Endothelial cell of umbilical vein (primary cell): ENCODE data around the gene PPIL1. TPM values are rescaled to one million over a fixed set of nuclear protein-coding genes. Genes with fewer than 3 reads are reported as not detected.
A peak's percentile ranks its signal among the peaks of the same experiment; 100 is the strongest.

Source experiments
- BruUV-seq: library from RNA; stranded (reverse); fragments of 400-500 nt; replicated peaks from 2 replicates; lab custom pipeline; 2021; lab: Mats Ljungman, UMichigan
- CTCF ChIA-PET: fragments of 300-600, 350-600 bp; sonication (Branson Sonifier 250); formaldehyde crosslinking; loops from one replicate; lab custom pipeline; 2021; ENCODE audit warnings: antibody characterized with exemption, inconsistent platforms; lab: Charles Lee
- POLR2A ChIA-PET: fragments of 300-600, 350-600 bp; sonication (Branson Sonifier 250); formaldehyde crosslinking; loops from one replicate; lab custom pipeline; 2021; ENCODE audit warnings: antibody characterized with exemption, inconsistent platforms; lab: Charles Lee
- DNase-seq: peaks from one replicate; pipeline ENCODE4 v3.0.0-alpha.2; 2011; ENCODE audit warnings: low read depth, low spot score
- FAIRE-seq: peaks from 2 replicates; lab custom pipeline; 2011; peaks lifted over from hg19 to GRCh38; lab: Jason Lieb, UNC
- H2AFZ ChIP-seq: 2 replicates; pipeline ENCODE4 v1.6.0; 2012; ENCODE audit warnings: low read depth, low read length, control low read depth, inconsistent platforms
- H3K27ac ChIP-seq: 2 replicates; pipeline ENCODE4 v1.5.1; 2011; ENCODE audit warnings: low read depth, mild to moderate bottlenecking, control low read depth, low read length, moderate library complexity; ENCODE audit not compliant: insufficient read depth
- H3K27me3 ChIP-seq, 2 experiments: 2 replicates each; pipeline versions ENCODE4 v1.6.0 to v1.6.1; 2011; ENCODE audit warnings: low read length in 2 of 2, mixed read lengths in 1 of 2; ENCODE audit not compliant: control insufficient read depth in 2 of 2, insufficient read depth in 2 of 2
- H3K36me3 ChIP-seq, 2 experiments: 2 replicates in 1 of 2; 3 replicates in 1 of 2; pipeline ENCODE4 v1.5.1; 2011; ENCODE audit warnings: low read length in 2 of 2, mild to moderate bottlenecking in 1 of 2, moderate library complexity in 1 of 2; ENCODE audit not compliant: control insufficient read depth in 2 of 2, insufficient read depth in 2 of 2; ENCODE audit errors: extremely low read depth in 1 of 2
- H3K4me1 ChIP-seq: 3 replicates; pipeline ENCODE4 v1.5.1; 2011; ENCODE audit warnings: mild to moderate bottlenecking, low read length; ENCODE audit not compliant: control insufficient read depth, insufficient read depth; ENCODE audit errors: extremely low read depth
- H3K4me2 ChIP-seq: 2 replicates; pipeline ENCODE4 v1.6.1; 2011; ENCODE audit warnings: low read length, control low read depth, mixed read lengths; ENCODE audit not compliant: insufficient read depth
- H3K4me3 ChIP-seq, 3 experiments: fragments of 200-600 bp in 1 of 3; sonication (generic), shearing (Covaris generic) in 1 of 3; replicated peaks in 1 of 3; 2 replicates each; pipeline ENCODE4 v1.5.1; 2011 to 2016; ENCODE audit warnings: control low read depth in 3 of 3, low read length in 3 of 3, mild to moderate bottlenecking in 2 of 3, inconsistent platforms in 1 of 3, low read depth in 1 of 3, moderate library complexity in 1 of 3; ENCODE audit not compliant: insufficient read depth in 1 of 3
- H3K79me2 ChIP-seq: 2 replicates; pipeline ENCODE4 v1.6.0; 2012; ENCODE audit warnings: low read length, inconsistent platforms; ENCODE audit not compliant: control insufficient read depth, insufficient read depth
- H3K9ac ChIP-seq: replicated peaks from 2 replicates; pipeline ENCODE3; 2011; ENCODE audit warnings: low read length, control low read depth; ENCODE audit not compliant: insufficient read depth; ENCODE audit errors: extremely low read depth
- H3K9me1 ChIP-seq: replicated peaks from 3 replicates; pipeline ENCODE4 v1.6.0; 2011; ENCODE audit warnings: mild to moderate bottlenecking, low read length; ENCODE audit not compliant: control insufficient read depth, insufficient read depth; ENCODE audit errors: extremely low read depth
- H3K9me3 ChIP-seq: replicated peaks from 2 replicates; pipeline ENCODE4 v1.5.1; 2012; ENCODE audit warnings: low read length, inconsistent platforms; ENCODE audit not compliant: control insufficient read depth, insufficient read depth
- H4K20me1 ChIP-seq: replicated peaks from 2 replicates; pipeline ENCODE3; 2011; ENCODE audit warnings: mild to moderate bottlenecking, low read length; ENCODE audit not compliant: control insufficient read depth, insufficient read depth; ENCODE audit errors: extremely low read depth
- JUN ChIP-seq: IDR thresholded peaks from 2 replicates; pipeline ENCODE4 v1.6.1; 2011; ENCODE audit warnings: borderline replicate concordance, low read depth; ENCODE audit not compliant: insufficient read length, insufficient read depth
- POLR2A ChIP-seq: IDR thresholded peaks from 2 replicates; pipeline ENCODE4 v1.6.1; 2012; ENCODE audit warnings: low read depth, mild to moderate bottlenecking, control low read depth, low read length
- dilution Hi-C: fragments of 300-500 bp; cut with MboI; formaldehyde crosslinking; loops from one replicate; pipeline ENCODE4 v1.15.0; 2019; ENCODE audit warnings: low sequenced_read_pairs; ENCODE audit not compliant: extremely low pct_ligation_motif_present
- intact Hi-C: fragments of 100-400 bp; cut with micrococcal nuclease; formaldehyde crosslinking; loops from one replicate; pipeline ENCODE4 v1.10.0; 2022
- polyA plus RNA-seq, 4 experiments: library from polyadenylated mRNA; depleted of rRNA in 3 of 4; stranded (reverse) in 3 of 4; unstranded in 1 of 4; fragments of >200 nt; gene quantifications; 2 replicates each; pipeline versions ENCODE4 v1.2.1 to v1.2.3, GENCODE V29; 2011 to 2012; ENCODE audit warnings: missing spikeins in 1 of 4
- total RNA-seq: library from RNA; stranded (reverse); gene quantifications from 2 replicates; pipeline ENCODE4 v1.2.3, GENCODE V29; 2021
- TF ChIP-seq, protein P1 (sequence below): IDR thresholded peaks from 2 replicates; pipeline ENCODE4 v1.6.1; 2011; ENCODE audit not compliant: insufficient read depth, insufficient read length
- TF ChIP-seq, protein P2 (sequence below), 2 donors: IDR thresholded peaks; 1 replicate in 1 of 2; 2 replicates in 1 of 2; pipeline ENCODE4 v1.5.1; 2011; ENCODE audit warnings: low read length in 2 of 2, mild to moderate bottlenecking in 2 of 2, moderate library complexity in 2 of 2, control low read depth in 1 of 2, inconsistent platforms in 1 of 2, low read depth in 1 of 2; ENCODE audit not compliant: insufficient read depth in 1 of 2; ENCODE audit errors: extremely low read depth in 1 of 2

PPIL1 gene
- total and polyA plus RNA-seq, 2 donors (not counting 3 experiments of a cell fraction or from before 2014, with no cell fraction given) = 28.6 to 35.6 TPM

DNA sequence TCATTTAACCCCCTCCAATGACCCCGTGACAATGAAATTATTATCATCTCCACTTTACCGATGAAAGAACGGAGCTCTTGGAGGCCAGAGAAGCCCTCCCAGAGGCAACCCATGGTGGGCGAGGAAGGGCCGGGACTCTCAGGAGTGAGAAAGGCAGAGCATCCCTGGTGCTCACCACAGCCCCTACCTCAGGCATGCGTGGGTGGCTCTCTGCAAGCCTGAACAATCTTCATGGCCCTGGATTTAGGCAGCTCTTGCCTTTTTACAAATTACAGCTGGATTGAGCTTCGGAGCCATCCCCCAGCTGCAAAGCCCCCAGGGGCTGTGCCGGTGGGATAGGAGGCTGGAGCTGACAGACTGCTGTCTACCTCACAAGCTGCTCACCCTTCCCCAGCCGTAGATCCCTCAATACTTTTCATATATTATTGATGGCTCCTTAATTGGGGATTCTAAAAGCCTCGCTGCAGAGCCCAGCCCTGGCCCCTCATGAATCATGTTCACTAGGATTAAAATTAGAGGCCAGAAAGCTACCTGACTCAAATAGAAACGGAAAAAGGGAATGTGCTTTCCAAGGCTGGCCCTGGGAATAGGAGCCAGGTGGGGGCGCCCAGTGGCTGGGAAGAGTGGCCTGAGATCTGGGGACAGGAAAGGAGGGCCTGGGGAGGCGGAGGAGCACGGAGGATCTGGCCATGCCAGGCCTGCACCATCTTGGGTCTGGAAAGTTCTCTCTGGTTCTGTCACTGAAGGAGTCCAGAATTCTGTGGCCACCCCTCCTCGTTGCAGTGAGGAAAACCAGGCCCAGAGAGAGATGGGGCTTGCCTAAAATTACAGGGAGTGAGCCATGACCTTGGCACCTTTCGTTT lies 64.4 kb downstream of the PPIL1 start:
- H3K9ac ChIP-seq = no peak overlapping the region
- H3K9me1 ChIP-seq = no peaks in the 10 kb centered on the region
- CTCF ChIA-PET = interaction anchor here (0.7 to 5.7 kb wide), 9 partner anchors 19 to 208 kb away, joined by 3 to 95 read pairs (median 4); no protein-coding TSS in a partner anchor
- FAIRE-seq = peak; percentile 33
- no peaks in the 10 kb centered on the region for H3K9me3 ChIP-seq
- DNase-seq = no peak
- no peaks in the 10 kb centered on the region for H3K79me2 ChIP-seq
- no TSS peak for BruUV-seq
- peaks cover 4% of the 10 kb centered on the region for H3K4me1 ChIP-seq
- TF ChIP-seq JUN = no peak
- TF ChIP-seq, protein P1, sequence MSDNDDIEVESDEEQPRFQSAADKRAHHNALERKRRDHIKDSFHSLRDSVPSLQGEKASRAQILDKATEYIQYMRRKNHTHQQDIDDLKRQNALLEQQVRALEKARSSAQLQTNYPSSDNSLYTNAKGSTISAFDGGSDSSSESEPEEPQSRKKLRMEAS = no peak
- TF ChIP-seq, protein P2, sequence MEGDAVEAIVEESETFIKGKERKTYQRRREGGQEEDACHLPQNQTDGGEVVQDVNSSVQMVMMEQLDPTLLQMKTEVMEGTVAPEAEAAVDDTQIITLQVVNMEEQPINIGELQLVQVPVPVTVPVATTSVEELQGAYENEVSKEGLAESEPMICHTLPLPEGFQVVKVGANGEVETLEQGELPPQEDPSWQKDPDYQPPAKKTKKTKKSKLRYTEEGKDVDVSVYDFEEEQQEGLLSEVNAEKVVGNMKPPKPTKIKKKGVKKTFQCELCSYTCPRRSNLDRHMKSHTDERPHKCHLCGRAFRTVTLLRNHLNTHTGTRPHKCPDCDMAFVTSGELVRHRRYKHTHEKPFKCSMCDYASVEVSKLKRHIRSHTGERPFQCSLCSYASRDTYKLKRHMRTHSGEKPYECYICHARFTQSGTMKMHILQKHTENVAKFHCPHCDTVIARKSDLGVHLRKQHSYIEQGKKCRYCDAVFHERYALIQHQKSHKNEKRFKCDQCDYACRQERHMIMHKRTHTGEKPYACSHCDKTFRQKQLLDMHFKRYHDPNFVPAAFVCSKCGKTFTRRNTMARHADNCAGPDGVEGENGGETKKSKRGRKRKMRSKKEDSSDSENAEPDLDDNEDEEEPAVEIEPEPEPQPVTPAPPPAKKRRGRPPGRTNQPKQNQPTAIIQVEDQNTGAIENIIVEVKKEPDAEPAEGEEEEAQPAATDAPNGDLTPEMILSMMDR (IDR thresholded peaks at IDR 0.05; ENCODE audit: extremely low read depth in 1 of 2, insufficient read depth in 1 of 2, low read depth in 1 of 2, low read length in 2 of 2) = peak in 1 of 2 donors; percentile 26
- TF ChIP-seq POLR2A = no peak
- no peak overlapping the region for H3K4me3 ChIP-seq
- H4K20me1 ChIP-seq = no peaks in the 10 kb centered on the region
- intact Hi-C loops (no loop called here), dilution Hi-C loops (loop anchor here (5.0 kb wide), 1 partner anchor 42 kb away; no protein-coding TSS in a partner anchor)
- H3K36me3 ChIP-seq = peaks cover 0 to under 1% of the 10 kb centered on the region in 2 experiments
- H2AFZ ChIP-seq = no peak overlapping the region
- H3K4me2 ChIP-seq = no peak overlapping the region
- no peak overlapping the region for H3K27ac ChIP-seq
- H3K27me3 ChIP-seq = no peaks in the 10 kb centered on the region
- POLR2A ChIA-PET = no interaction called here
